PC-3 (cell line): ENCODE results near the gene ADD3. TPM values are rescaled to one million over a fixed set of nuclear protein-coding genes. Genes with fewer than 3 reads are reported as not detected.
"Not testable (repeated sequence)": the region's sequence is repeated elsewhere in the genome, so short reads cannot be mapped to it uniquely, and the experiment has no call there.

ENCODE experiments used
- ATAC-seq: fragments of 200-7000 bp; cut with Tn5 transposase; 2 replicates; pipeline ENCODE4 v1.9.1; 2020; ENCODE audit warnings: mild to moderate bottlenecking, moderate library complexity
- BruUV-seq: library from RNA; stranded (reverse); fragments of 400-500 nt; replicated peaks from 2 replicates; lab custom pipeline; 2021; lab: Mats Ljungman, UMichigan
- CTCF ChIA-PET: fragments of 300-600 bp; sonication (Branson Sonifier 250); formaldehyde crosslinking; loops from one replicate; lab custom pipeline; 2022; ENCODE audit warnings: antibody characterized with exemption; lab: Charles Lee
- POLR2A ChIA-PET: fragments of 300-600 bp; sonication (Branson Sonifier 250); formaldehyde crosslinking; loops from one replicate; lab custom pipeline; 2022; ENCODE audit warnings: antibody characterized with exemption; ENCODE audit not compliant: unreplicated experiment; lab: Charles Lee
- DNase-seq: peaks from one replicate; pipeline ENCODE4 v3.0.0-alpha.2; 2015
- H2AFZ ChIP-seq: fragments of 300-600 bp; sonication (generic); 2 replicates; pipeline ENCODE4 v1.6.0; 2016; ENCODE audit warnings: antibody characterized with exemption, low read length
- H3F3A ChIP-seq: fragments of 300-600 bp; sonication (generic); one replicate; pipeline ENCODE4 v1.6.0; 2017; ENCODE audit warnings: antibody characterized with exemption, low read length, control low read depth, mild to moderate bottlenecking; ENCODE audit not compliant: unreplicated experiment
- H3K27ac ChIP-seq: fragments of 300-600 bp; sonication (generic); 2 replicates; pipeline ENCODE4 v1.5.1; 2016; ENCODE audit warnings: mild to moderate bottlenecking, low read length
- H3K27me3 ChIP-seq: fragments of 300-600 bp; sonication (generic); 2 replicates; pipeline ENCODE4 v1.6.1; 2016; ENCODE audit warnings: low read length, mixed read lengths
- H3K36me3 ChIP-seq: fragments of 300-600 bp; sonication (generic); 2 replicates; pipeline ENCODE4 v1.6.1; 2016; ENCODE audit warnings: low read depth, mixed run types, low read length, mixed read lengths
- H3K4me1 ChIP-seq: fragments of 300-600 bp; sonication (generic); 2 replicates; pipeline ENCODE4 v1.5.1; 2016; ENCODE audit warnings: low read length; ENCODE audit not compliant: insufficient read depth
- H3K4me2 ChIP-seq: fragments of 300-600 bp; sonication (generic); 2 replicates; pipeline ENCODE4 v1.6.0; 2016; ENCODE audit warnings: low read length
- H3K4me3 ChIP-seq: fragments of 300-600 bp; sonication (generic); 2 replicates; pipeline ENCODE4 v1.5.1; 2016; ENCODE audit warnings: mild to moderate bottlenecking, low read length, mixed read lengths
- H3K79me2 ChIP-seq: fragments of 300-600 bp; sonication (generic); 2 replicates; pipeline ENCODE4 v1.6.1; 2017; ENCODE audit warnings: low read length, mixed read lengths
- H3K9ac ChIP-seq: fragments of 300-600 bp; sonication (generic); 2 replicates; pipeline ENCODE4 v1.6.0; 2016; ENCODE audit warnings: mild to moderate bottlenecking, low read length
- H3K9me2 ChIP-seq: fragments of 300-600 bp; sonication (generic); replicated peaks from 2 replicates; pipeline ENCODE4 v1.6.1; 2016; ENCODE audit warnings: mixed run types, low read length, mixed read lengths
- H3K9me3 ChIP-seq: fragments of 300-600 bp; sonication (generic); 2 replicates; pipeline ENCODE4 v1.6.1; 2016; ENCODE audit warnings: low read length, mixed read lengths
- H4K20me1 ChIP-seq: fragments of 300-600 bp; sonication (generic); 2 replicates; pipeline ENCODE4 v1.6.1; 2016; ENCODE audit warnings: low read length, mixed read lengths
- EZH2 ChIP-seq: fragments of 300-600 bp; sonication (generic); IDR thresholded peaks from one replicate; pipeline ENCODE4 v1.6.1; 2017; ENCODE audit warnings: antibody characterized with exemption, mild to moderate bottlenecking, low read length; ENCODE audit not compliant: unreplicated experiment
- EZH2phosphoT487 ChIP-seq: fragments of 300-600 bp; sonication (generic); IDR thresholded peaks from 2 replicates; pipeline ENCODE4 v1.6.1; 2018; ENCODE audit warnings: mild to moderate bottlenecking, antibody characterized with exemption, low read length, borderline replicate concordance
- intact Hi-C: fragments of 100-400 bp; cut with micrococcal nuclease; formaldehyde crosslinking; loops from 2 replicates; pipeline ENCODE4 v1.9.0; 2023
- total RNA-seq: library from RNA; depleted of rRNA; stranded (reverse); fragments of >200 nt; gene quantifications from 2 replicates; pipeline ENCODE4 v1.2.3, GENCODE V29; 2014
- TF ChIP-seq, protein P1 (sequence below): fragments of 300-600 bp; sonication (generic); conservative IDR thresholded peaks from 2 replicates; pipeline ENCODE4 v1.5.1; 2017; ENCODE audit warnings: antibody characterized with exemption, low read depth, mild to moderate bottlenecking, low read length

Gene ADD3
- total RNA-seq, 1 experiment from 2014 or later: 25.7 TPM

DNA sequence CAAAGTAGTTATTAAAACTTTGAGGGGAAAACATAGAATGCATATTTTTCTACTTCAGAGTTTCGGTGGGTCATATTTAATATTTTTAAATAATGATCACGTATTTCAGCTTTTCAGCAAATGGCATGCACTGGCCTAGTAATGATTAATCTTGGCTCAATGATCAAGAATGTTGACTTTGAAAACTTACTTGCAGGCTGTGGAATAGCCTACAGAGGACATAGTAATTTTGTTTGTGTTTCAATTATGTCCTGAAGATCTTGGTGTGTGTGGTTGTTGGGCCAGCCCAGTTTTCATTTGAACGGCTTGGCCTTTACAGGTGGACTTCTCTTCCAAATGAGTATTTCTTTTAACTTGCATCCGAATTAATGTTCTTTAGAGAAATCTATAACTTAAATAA, 35.1 kb downstream of the ADD3 start:
- no peak for ATAC-seq
- Histone ChIP-seq H2AFZ (no peak overlapping the region), H3K79me2 (0 out of 2 replicates have a peak, but pooled peaks cover 3% of the 10 kb centered on the region), H3K4me2 (no peak overlapping the region), H3K4me1 (no peaks in the 10 kb centered on the region), H3K36me3 (no peaks in the 10 kb centered on the region), H3K9me2 (no peaks in the 10 kb centered on the region), H3F3A (no peaks in the 10 kb centered on the region), H3K4me3 (no peak overlapping the region), H4K20me1 (no peaks in the 10 kb centered on the region), H3K9ac (no peak overlapping the region), H3K9me3 (no peaks in the 10 kb centered on the region), H3K27ac (no peak overlapping the region), H3K27me3 (no peaks in the 10 kb centered on the region)
- POLR2A ChIA-PET: no interaction called here
- no TSS peak for BruUV-seq
- DNase-seq: no peak
- CTCF ChIA-PET: no interaction called here
- TF ChIP-seq, protein P1, sequence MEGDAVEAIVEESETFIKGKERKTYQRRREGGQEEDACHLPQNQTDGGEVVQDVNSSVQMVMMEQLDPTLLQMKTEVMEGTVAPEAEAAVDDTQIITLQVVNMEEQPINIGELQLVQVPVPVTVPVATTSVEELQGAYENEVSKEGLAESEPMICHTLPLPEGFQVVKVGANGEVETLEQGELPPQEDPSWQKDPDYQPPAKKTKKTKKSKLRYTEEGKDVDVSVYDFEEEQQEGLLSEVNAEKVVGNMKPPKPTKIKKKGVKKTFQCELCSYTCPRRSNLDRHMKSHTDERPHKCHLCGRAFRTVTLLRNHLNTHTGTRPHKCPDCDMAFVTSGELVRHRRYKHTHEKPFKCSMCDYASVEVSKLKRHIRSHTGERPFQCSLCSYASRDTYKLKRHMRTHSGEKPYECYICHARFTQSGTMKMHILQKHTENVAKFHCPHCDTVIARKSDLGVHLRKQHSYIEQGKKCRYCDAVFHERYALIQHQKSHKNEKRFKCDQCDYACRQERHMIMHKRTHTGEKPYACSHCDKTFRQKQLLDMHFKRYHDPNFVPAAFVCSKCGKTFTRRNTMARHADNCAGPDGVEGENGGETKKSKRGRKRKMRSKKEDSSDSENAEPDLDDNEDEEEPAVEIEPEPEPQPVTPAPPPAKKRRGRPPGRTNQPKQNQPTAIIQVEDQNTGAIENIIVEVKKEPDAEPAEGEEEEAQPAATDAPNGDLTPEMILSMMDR: no peak
- no peak for TF ChIP-seq EZH2phosphoT487
- TF ChIP-seq EZH2: no peak
- intact Hi-C loops: no loop called here

GRCh38 chr10:110044681-110045080, 36.9 kb downstream of the ADD3 start:
- H3K4me1 ChIP-seq: no peaks in the 10 kb centered on the region
- H3K27me3 ChIP-seq: no peaks in the 10 kb centered on the region
- H3K9me3 ChIP-seq: no peaks in the 10 kb centered on the region
- intact Hi-C loops: no loop called here
- CTCF ChIA-PET: no interaction called here
- H3K9me2 ChIP-seq: no peaks in the 10 kb centered on the region
- no peak overlapping the region for H3K27ac ChIP-seq
- no peak overlapping the region for H3K9ac ChIP-seq
- no peaks in the 10 kb centered on the region for H3K36me3 ChIP-seq
- POLR2A ChIA-PET: interaction anchor here (0.6 kb wide), 1 partner anchor 72 kb away, joined by 6 read pairs; no protein-coding TSS in a partner anchor
- H2AFZ ChIP-seq: no peak overlapping the region
- no TSS peak for BruUV-seq
- ATAC-seq (no peak), DNase-seq (no peak)
- no peak for TF ChIP-seq EZH2phosphoT487
- TF ChIP-seq, protein P1: no peak
- TF ChIP-seq EZH2: no peak
- H4K20me1 ChIP-seq: no peaks in the 10 kb centered on the region
- no peak overlapping the region for H3K4me3 ChIP-seq
- no peaks in the 10 kb centered on the region for H3F3A ChIP-seq
- no peak overlapping the region for H3K4me2 ChIP-seq
- no peaks in the 10 kb centered on the region for H3K79me2 ChIP-seq

DNA sequence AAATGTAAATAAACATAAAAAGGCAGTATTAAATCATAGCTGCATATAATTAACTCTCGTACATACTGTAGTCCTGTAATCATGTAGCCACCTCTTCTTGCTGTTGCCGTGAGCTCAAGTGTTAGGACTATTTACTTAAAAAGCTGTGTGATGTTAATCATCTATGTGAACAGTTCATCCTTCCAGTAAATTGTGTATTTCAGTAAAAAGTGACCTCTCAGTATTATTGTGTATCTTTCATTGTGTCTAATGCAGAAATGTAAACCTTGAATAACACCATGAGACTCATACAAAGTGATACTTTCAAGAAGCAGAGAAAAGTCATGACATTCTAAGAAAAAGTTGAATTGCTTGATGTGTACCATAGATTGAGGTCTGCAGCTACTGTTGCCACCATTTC, 38.0 kb downstream of the ADD3 start:
- H3K27me3 ChIP-seq: no peaks in the 10 kb centered on the region
- no peaks in the 10 kb centered on the region for H3K9me3 ChIP-seq
- no peaks in the 10 kb centered on the region for H3K9me2 ChIP-seq
- intact Hi-C loops: no loop called here
- CTCF ChIA-PET: no interaction called here
- no peaks in the 10 kb centered on the region for H3F3A ChIP-seq
- H3K36me3 ChIP-seq: no peaks in the 10 kb centered on the region
- POLR2A ChIA-PET: no interaction called here
- no peaks in the 10 kb centered on the region for H3K4me1 ChIP-seq
- H2AFZ ChIP-seq: no peak overlapping the region
- no peaks in the 10 kb centered on the region for H3K79me2 ChIP-seq
- H3K27ac ChIP-seq: no peak overlapping the region
- no peaks in the 10 kb centered on the region for H4K20me1 ChIP-seq
- ATAC-seq (no peak), DNase-seq (no peak)
- no peak overlapping the region for H3K9ac ChIP-seq
- H3K4me3 ChIP-seq: no peak overlapping the region
- TF ChIP-seq, protein P1: no peak
- TF ChIP-seq EZH2phosphoT487 (no peak), EZH2 (no peak)
- no peak overlapping the region for H3K4me2 ChIP-seq
- no TSS peak for BruUV-seq

GRCh38 chr10:110048145-110048544, 40.4 kb downstream of the ADD3 start:
- H3K4me3 ChIP-seq, BruUV-seq, ATAC-seq, H2AFZ ChIP-seq, H4K20me1 ChIP-seq, H3K36me3 ChIP-seq, DNase-seq, POLR2A ChIA-PET, H3K4me1 ChIP-seq, H3K27me3 ChIP-seq, H3K27ac ChIP-seq, H3F3A ChIP-seq, H3K4me2 ChIP-seq, H3K79me2 ChIP-seq, H3K9ac ChIP-seq, CTCF ChIA-PET, intact Hi-C loops, H3K9me2 ChIP-seq, H3K9me3 ChIP-seq: not testable (repeated sequence)
